LNCaP clone FGC (cell line): ENCODE results near the gene AATF.

Source experiments
- DNase-seq: peaks from one replicate; pipeline ENCODE4 v3.0.0-alpha.2; 2011; ENCODE audit warnings: low read depth
- H3K4me3 ChIP-seq: 2 replicates; pipeline ENCODE4 v1.5.1; 2011; ENCODE audit warnings: mild to moderate bottlenecking, low read depth, low read length, control low read depth
- CTCF ChIP-seq: IDR thresholded peaks from 2 replicates; pipeline ENCODE4 v1.5.1; 2012; ENCODE audit warnings: mild to moderate bottlenecking; ENCODE audit not compliant: control insufficient read depth, insufficient read depth; ENCODE audit errors: extremely low read depth

AATF gene

GRCh38 chr17:36942631-36943125 is 6.1 kb upstream of the AATF start:
- DNase-seq = no peak
- H3K4me3 ChIP-seq = no peak overlapping the region
- no peak for TF ChIP-seq CTCF

GRCh38 chr17:36943250-36944191 is 5.2 kb upstream of the AATF start:
- TF ChIP-seq CTCF = no peak
- no peak for DNase-seq
- H3K4me3 ChIP-seq = no peak overlapping the region

- DNase-seq = no peak
- no peak overlapping the region for H3K4me3 ChIP-seq
- TF ChIP-seq CTCF = no peak
These were observed 4.2 kb upstream of the AATF start for GRCh38 chr17:36944553-36944952.

GRCh38 chr17:36945140-36945539 is 3.6 kb upstream of the AATF start:
- no peak for TF ChIP-seq CTCF
- no peak overlapping the region for H3K4me3 ChIP-seq

GRCh38 chr17:36945959-36946725 is 2.6 kb upstream of the AATF start:
- DNase-seq = no peak
- no peak overlapping the region for H3K4me3 ChIP-seq
- no peak for TF ChIP-seq CTCF

More at GRCh38 chr17:36945140-36945539, 3.6 kb upstream of the AATF start:
- no peak for DNase-seq

- DNase-seq = no peak
- no peak overlapping the region for H3K4me3 ChIP-seq
- TF ChIP-seq CTCF = no peak
These were observed 2.0 kb upstream of the AATF start for GRCh38 chr17:36946726-36947091.
